ENCODE results near the gene PRUNE2.

Gene PRUNE2

GRCh38 chr9:76699971-76700370, 205.9 kb downstream of the PRUNE2 start:
- no peak overlapping the region for H3K27ac ChIP-seq
- TF ChIP-seq CTCF (conservative IDR thresholded peaks at IDR 0.05): no peak

- no peak for TF ChIP-seq CTCF (conservative IDR thresholded peaks at IDR 0.05)
- no peak overlapping the region for H3K27ac ChIP-seq
These were observed 208.4 kb downstream of the PRUNE2 start for GRCh38 chr9:76697554-76697953.

- H3K27ac ChIP-seq: no peak overlapping the region
- TF ChIP-seq CTCF (conservative IDR thresholded peaks at IDR 0.05): no peak
These were observed 208.8 kb downstream of the PRUNE2 start for GRCh38 chr9:76697081-76697480.

- H3K27ac ChIP-seq: no peak overlapping the region
- TF ChIP-seq CTCF (conservative IDR thresholded peaks at IDR 0.05): no peak
These were observed 212.0 kb downstream of the PRUNE2 start for GRCh38 chr9:76693912-76694311.

- TF ChIP-seq CTCF (conservative IDR thresholded peaks at IDR 0.05): no peak
- H3K27ac ChIP-seq: no peak overlapping the region
These were observed 213.3 kb downstream of the PRUNE2 start for GRCh38 chr9:76692458-76693129.

- no peak for TF ChIP-seq CTCF (conservative IDR thresholded peaks at IDR 0.05)
- 0 out of 2 replicates have a peak overlapping the region, but pooled peaks have one; percentile 6 for H3K27ac ChIP-seq
These were observed 214.2 kb downstream of the PRUNE2 start for GRCh38 chr9:76691517-76692313.

- no peak for TF ChIP-seq CTCF (conservative IDR thresholded peaks at IDR 0.05)
- H3K27ac ChIP-seq: no peak overlapping the region
These were observed 214.9 kb downstream of the PRUNE2 start for GRCh38 chr9:76690973-76691370.

Measured in VCaP (cell line).